Limb (tissue), 2 donors: Measurements from ENCODE around the gene TGIF2.
"Not testable (repeated sequence)": the region's sequence is repeated elsewhere in the genome, so short reads cannot be mapped to it uniquely, and the experiment has no call there.

Source experiments
- DNase-seq, 2 donors: peaks; one replicate each; pipeline ENCODE4 v3.0.0-alpha.2; 2016; ENCODE audit errors: extremely low spot score in 2 of 2

TGIF2 gene

DNA sequence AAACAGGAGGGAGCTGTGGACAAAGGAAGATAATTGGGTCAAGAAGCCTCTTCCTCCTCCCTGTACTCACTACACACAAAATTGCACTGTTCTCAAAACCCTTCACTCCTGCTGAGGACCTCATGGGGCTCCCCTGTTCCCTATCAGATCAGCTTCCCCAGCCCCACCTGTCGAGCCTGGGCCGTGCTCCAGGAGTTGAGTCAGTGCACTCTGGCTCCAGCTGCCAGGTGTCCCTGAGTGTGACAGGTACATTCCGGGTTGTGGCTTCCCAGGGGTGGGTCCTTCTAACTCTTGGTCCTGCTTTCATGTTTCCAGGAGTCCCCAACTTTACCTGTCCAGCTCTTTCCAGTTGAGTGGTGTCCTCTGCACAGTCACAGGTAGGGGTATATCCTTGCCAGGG lies 40.6 kb downstream of the TGIF2 start:
- no peak for DNase-seq

GRCh38 chr20:36614781-36615557 lies 41.6 kb downstream of the TGIF2 start:
- no peak for DNase-seq

DNA sequence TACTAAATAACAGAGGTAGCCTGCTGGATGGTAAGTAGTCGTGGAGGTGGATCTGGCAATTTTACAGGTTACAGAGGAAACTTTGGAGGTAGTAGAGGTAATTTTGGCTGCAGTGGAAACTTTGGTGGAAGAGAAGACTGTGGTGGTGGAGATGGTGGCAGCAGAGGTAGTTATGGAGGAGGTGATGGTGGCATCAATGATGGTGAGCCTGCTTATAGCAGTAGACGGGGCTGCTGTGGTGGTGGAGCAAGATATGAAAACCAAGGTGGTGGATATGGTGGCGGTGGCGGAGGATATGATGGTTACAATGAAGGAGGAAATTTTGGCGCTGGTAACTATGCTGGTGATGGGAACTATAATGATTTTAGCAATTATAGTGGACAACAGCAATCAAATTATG lies 47.5 kb downstream of the TGIF2 start:
- DNase-seq, result no peak

- DNase-seq, result no peak
Measured at GRCh38 chr20:36623444-36623843, 50.0 kb downstream of the TGIF2 start.

GRCh38 chr20:36624068-36624943 lies 50.9 kb downstream of the TGIF2 start:
- DNase-seq, result no peak

- DNase-seq, result no peak
Measured at GRCh38 chr20:36624944-36625324, 51.5 kb downstream of the TGIF2 start.

DNA sequence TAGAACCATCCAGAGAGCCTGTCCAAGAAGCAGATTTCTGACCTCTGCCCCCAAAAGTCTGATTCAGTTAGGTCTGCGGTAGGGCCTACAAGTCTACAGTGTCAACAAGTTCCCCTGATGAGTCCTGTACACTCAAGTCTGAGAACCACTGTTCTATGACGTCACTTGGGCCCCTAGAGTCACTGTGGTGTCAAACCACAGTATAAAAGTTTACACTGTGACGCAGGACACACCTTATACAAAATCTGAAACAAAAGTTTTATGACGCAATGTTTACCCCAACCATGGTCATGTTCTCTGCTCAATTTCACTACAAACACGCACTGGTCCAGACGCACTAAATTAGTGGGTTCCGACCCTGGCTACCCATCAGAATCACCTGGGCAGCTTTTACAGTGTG lies 54.7 kb downstream of the TGIF2 start:
- DNase-seq, result no peak

GRCh38 chr20:36629719-36630681 lies 56.6 kb downstream of the TGIF2 start:
- DNase-seq, result no peak

- no peak for DNase-seq
Measured at GRCh38 chr20:36631646-36632045, 58.2 kb downstream of the TGIF2 start.

DNA sequence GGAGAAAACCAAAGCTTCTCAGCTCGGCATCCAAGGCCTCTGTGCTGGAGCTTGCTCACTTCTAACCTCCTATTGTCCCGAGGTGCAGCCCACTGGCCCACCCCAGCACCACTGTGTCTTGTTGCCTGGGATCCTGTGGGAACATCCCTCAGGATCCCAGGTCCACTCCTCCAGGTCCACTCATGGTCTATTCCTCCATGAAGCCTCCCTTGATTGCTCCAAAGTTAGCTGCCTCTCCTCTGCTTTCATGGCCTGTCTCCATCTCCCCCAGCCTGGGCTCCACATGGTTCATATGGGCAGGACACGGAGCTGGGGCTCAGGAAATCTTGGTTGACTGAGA lies 58.7 kb downstream of the TGIF2 start:
- no peak for DNase-seq

GRCh38 chr20:36632487-36633284 lies 59.3 kb downstream of the TGIF2 start:
- no peak for DNase-seq

GRCh38 chr20:36633285-36633772 lies 59.9 kb downstream of the TGIF2 start:
- DNase-seq, result no peak

DNA sequence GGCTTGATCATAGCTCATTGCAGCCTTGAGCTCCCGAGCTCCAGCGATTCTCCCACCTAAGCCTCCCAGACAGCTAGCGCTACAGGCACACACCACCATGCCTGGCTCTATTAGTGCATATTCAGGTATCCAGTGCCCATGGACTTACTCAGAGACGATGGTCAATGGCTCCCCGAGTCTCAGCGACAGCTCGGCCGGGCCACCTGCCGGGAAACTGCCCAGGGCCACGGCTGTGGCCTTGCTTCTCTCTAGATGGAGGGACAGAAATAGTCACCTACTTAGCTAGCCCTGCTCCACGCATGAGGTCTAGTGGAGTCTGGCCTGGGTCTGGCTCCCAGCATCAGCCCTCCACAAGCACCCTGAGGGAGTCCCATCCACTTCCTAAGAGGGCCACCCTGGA lies 60.9 kb downstream of the TGIF2 start:
- no peak for DNase-seq

DNA sequence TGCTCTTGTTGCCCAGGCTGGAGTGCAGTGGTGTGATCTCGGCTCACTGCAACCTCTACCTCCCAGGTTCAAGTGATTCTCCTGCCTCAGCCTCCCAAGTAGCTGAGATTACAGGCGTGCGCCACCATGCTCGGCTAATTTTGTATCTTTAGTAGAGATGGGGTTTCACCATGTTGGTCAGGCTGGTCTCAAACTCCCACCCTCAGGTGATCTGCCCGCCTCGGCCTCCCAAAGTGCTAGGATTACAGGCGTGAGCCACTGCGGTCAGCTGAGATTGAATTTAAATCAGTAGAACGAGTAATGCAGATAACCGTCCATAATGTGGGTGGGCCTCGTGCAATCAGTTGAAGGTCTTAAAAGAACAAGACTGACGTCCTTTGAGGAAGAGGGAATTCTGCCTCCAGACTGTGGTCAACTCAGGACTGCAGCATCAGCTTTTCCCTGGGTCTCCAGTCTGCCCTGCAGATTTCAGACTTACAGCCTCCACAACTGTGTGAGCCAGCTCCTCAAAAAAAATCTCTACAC lies 65.5 kb downstream of the TGIF2 start:
- DNase-seq, result not testable (repeated sequence)

- DNase-seq, result no peak
Measured at GRCh38 chr20:36641506-36641843, 68.1 kb downstream of the TGIF2 start.

DNA sequence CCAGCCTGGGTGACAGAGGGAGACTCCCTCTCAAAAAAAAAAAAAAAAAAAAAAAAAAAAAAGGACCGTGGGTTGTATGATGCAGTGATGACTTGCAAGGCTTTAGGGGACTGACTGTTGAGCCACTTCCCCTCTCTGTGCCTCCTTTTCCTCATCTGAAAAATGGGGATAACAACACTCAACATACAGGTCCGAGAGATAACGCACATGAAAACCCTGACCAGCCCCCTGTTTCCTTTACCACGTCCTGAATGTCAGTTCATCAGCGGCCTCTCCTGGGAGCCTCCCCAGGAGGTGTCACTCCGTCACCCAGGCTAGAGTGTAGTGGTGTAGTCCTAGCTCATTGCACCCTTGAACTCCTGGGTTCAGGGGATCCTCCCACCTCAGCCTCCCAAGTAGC lies 68.7 kb downstream of the TGIF2 start:
- DNase-seq, result no peak
